Progenitor cell of endocrine pancreas (in vitro differentiated cells): ENCODE measurements around the gene MXD4. TPM values are rescaled to one million over a fixed set of nuclear protein-coding genes. Genes with fewer than 3 reads are reported as not detected.

Source experiments
- DNase-seq: peaks from one replicate; pipeline ENCODE4 v3.0.0; 2021; ENCODE audit warnings: low spot score; ENCODE audit not compliant: unreplicated experiment
- H3K27ac Mint-ChIP-seq: 2 replicates; pipeline ENCODE4 v1.8.0; 2021; ENCODE audit warnings: mild to moderate bottlenecking, moderate library complexity, mixed read lengths
- H3K27me3 Mint-ChIP-seq: 2 replicates; pipeline ENCODE4 v1.8.0; 2021; ENCODE audit warnings: mixed read lengths
- H3K36me3 Mint-ChIP-seq: 2 replicates; pipeline ENCODE4 v1.8.0; 2022; ENCODE audit warnings: mixed read lengths; ENCODE audit not compliant: insufficient read depth
- H3K4me1 Mint-ChIP-seq: 2 replicates; pipeline ENCODE4 v1.8.0; 2021; ENCODE audit warnings: low read depth, mixed read lengths
- H3K4me3 Mint-ChIP-seq: 2 replicates; pipeline ENCODE4 v1.8.0; 2021; ENCODE audit warnings: low read depth, mild to moderate bottlenecking, moderate library complexity, mixed read lengths
- H3K9me3 Mint-ChIP-seq: 2 replicates; pipeline ENCODE4 v1.8.0; 2021; ENCODE audit warnings: low read depth, mixed read lengths
- total RNA-seq: library from RNA; stranded (reverse); gene quantifications from 2 replicates; pipeline ENCODE4 v1.2.1, GENCODE V29; 2021
- TF ChIP-seq, protein P1 (sequence below): fragments of 200-600 bp; sonication (generic); IDR thresholded peaks from one replicate; pipeline ENCODE4 v1.5.0; 2021; ENCODE audit warnings: antibody characterized with exemption, mild to moderate bottlenecking; ENCODE audit not compliant: unreplicated experiment

Gene MXD4
- total RNA-seq, 1 donor from 2014 or later: 121 TPM

- TF ChIP-seq, protein P1, sequence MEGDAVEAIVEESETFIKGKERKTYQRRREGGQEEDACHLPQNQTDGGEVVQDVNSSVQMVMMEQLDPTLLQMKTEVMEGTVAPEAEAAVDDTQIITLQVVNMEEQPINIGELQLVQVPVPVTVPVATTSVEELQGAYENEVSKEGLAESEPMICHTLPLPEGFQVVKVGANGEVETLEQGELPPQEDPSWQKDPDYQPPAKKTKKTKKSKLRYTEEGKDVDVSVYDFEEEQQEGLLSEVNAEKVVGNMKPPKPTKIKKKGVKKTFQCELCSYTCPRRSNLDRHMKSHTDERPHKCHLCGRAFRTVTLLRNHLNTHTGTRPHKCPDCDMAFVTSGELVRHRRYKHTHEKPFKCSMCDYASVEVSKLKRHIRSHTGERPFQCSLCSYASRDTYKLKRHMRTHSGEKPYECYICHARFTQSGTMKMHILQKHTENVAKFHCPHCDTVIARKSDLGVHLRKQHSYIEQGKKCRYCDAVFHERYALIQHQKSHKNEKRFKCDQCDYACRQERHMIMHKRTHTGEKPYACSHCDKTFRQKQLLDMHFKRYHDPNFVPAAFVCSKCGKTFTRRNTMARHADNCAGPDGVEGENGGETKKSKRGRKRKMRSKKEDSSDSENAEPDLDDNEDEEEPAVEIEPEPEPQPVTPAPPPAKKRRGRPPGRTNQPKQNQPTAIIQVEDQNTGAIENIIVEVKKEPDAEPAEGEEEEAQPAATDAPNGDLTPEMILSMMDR: no peak
- H3K27me3 Mint-ChIP-seq: no peaks in the 10 kb centered on the region
- peak overlapping the region; percentile 69 for H3K4me3 Mint-ChIP-seq
- peaks cover 2% of the 10 kb centered on the region for H3K4me1 Mint-ChIP-seq
- DNase-seq: no peak
- H3K9me3 Mint-ChIP-seq: no peaks in the 10 kb centered on the region
- no peaks in the 10 kb centered on the region for H3K36me3 Mint-ChIP-seq
- H3K27ac Mint-ChIP-seq: peak overlapping the region; percentile 62
Measured at GRCh38 chr4:2262944-2263250, 988 bp upstream of the MXD4 start.

DNA sequence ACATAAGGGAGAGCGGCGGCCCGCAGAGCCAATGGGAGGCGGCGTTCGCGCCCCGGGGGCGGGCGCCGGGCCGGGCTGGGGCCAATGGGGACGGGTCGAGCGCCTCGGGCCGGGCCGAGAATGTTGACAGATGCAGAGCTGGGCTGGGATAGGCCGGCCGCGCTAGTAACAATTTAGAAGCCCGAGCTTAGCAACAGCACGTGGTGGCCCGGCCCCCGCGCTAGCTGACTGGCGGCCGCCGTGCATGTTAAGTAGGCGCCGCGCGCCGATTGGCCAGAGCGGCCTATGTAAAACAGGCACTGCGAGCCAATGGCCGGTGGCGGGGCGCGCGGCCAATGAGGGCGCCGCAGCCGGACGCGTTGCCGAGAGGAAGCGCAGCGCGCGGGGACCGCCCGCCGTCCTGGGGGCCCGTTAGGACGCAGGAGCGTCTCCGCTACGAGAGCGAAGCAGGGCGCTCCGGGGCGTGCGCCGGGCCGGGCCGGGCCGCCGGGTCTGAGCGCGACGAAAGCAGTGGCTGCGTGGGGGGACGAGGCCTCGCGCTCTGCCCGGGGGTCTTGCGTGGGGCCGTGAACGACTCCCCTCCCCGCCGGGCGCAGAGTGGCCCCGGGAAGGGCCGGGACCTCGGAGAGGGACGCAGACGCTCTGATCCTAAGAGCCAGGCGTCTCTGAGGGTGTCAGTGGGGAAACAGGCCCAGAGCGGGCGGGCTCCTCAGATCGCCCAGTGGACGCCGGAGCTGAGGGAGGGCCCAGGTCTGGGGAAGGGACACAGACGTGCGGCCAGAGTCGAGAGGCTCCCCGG, 435 bp upstream of the MXD4 start:
- peak overlapping the region; percentile 69 for H3K4me3 Mint-ChIP-seq
- peak; percentile 97 for DNase-seq
- peak overlapping the region; percentile 81 for H3K27ac Mint-ChIP-seq
- H3K27me3 Mint-ChIP-seq: no peaks in the 10 kb centered on the region
- H3K36me3 Mint-ChIP-seq: no peaks in the 10 kb centered on the region
- H3K9me3 Mint-ChIP-seq: no peaks in the 10 kb centered on the region
- peaks cover 2% of the 10 kb centered on the region for H3K4me1 Mint-ChIP-seq
- TF ChIP-seq, protein P1: no peak

DNA sequence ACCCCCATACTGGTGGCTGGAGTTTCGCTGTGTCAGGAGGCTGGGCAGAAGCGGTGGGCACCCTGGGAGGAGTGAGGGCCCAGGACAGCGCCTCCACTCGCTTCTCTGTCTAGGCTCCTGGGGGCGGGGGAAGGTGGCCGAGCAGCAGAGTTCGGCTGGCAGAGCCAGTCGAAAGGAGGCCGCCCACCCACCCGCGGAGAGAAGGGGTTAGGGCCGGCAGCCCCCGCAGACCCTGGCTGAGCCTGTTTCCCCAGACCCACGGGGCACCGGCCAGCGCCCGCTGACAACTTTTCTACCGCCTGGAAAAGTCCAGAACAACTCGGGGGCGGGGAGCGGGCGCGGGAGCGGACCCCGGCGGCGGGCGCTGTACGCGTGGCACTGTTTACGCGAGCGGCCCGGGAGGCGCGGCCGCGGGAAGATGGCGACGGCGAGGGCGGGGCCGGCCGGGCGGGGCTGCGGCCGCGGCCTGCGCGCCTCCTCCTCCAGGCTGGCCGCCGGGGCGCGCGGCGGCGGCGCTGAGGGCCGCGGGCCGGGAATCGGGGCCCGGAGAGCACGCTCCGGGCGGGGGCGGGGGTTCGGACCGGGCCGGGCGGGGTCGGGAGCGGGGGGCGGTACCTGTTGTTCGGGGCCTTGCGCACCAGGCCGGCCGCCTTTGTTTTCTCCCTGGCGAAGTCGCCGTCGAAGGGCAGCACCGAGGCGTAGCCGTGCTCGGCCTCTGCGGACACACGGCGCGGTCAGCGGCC, 628 bp downstream of the MXD4 start:
- no peaks in the 10 kb centered on the region for H3K27me3 Mint-ChIP-seq
- TF ChIP-seq, protein P1: no peak
- H3K27ac Mint-ChIP-seq: no peak overlapping the region
- H3K36me3 Mint-ChIP-seq: no peaks in the 10 kb centered on the region
- H3K4me3 Mint-ChIP-seq: peak overlapping the region; percentile 75
- H3K4me1 Mint-ChIP-seq: peaks cover 2% of the 10 kb centered on the region
- DNase-seq: no peak
- no peaks in the 10 kb centered on the region for H3K9me3 Mint-ChIP-seq

- Mint-ChIP-seq H3K4me3 (peak overlapping the region; percentile 75), H3K4me1 (peaks cover 2% of the 10 kb centered on the region), H3K36me3 (no peaks in the 10 kb centered on the region), H3K27me3 (no peaks in the 10 kb centered on the region), H3K9me3 (no peaks in the 10 kb centered on the region), H3K27ac (no peak overlapping the region)
- TF ChIP-seq, protein P1: no peak
- DNase-seq: peak; percentile 9
Measured at GRCh38 chr4:2260344-2261109, 1.4 kb downstream of the MXD4 start.
